GM19328 (cell line): ENCODE data around the gene COG5.
A peak's percentile ranks its signal among the peaks of the same experiment; 100 is the strongest.

Experiments used
- ATAC-seq: cut with Tn5 transposase; IDR thresholded peaks from one replicate; pipeline ENCODE4 v1.9.1; 2021; ENCODE audit warnings: mild to moderate bottlenecking, moderate library complexity; ENCODE audit not compliant: unreplicated experiment

Gene COG5

DNA sequence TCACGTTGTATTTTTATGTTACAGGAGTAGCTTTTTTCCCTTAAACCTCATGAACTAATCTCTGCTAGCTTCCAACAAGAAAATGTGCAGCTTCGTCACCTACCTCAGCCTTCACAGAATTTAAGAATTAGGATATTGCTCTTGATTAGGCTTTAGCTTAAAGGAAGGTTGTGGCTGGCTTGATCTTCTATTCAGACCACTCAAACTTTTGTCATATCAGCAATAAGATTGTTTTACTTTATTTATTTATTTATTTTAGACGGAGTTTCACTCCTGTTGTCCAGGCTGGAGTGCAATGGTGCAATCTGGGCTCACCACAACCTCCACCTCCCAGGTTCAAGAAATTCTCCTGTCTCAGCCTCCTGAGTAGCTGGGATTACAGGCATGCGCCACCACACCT lies 219.4 kb downstream of the COG5 start:
- no peak for ATAC-seq

DNA sequence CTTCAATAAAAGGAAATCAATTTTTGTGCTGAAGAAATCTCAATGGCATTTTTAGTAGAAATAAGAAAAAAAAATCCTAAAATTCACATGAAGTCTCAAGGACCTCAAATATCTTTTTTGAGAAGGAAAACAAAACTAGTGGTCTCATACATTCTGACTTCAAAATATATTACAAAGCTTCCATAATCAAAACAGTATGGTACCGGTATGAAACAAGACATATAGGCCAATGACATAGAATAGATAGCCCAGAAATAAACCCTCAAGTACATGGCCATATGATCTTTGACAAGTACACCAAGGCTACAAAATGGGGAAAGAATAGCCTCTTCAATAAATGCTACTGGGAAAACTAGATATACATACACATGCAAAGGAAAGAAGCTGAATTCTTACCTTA lies 225.6 kb downstream of the COG5 start:
- no peak for ATAC-seq

DNA sequence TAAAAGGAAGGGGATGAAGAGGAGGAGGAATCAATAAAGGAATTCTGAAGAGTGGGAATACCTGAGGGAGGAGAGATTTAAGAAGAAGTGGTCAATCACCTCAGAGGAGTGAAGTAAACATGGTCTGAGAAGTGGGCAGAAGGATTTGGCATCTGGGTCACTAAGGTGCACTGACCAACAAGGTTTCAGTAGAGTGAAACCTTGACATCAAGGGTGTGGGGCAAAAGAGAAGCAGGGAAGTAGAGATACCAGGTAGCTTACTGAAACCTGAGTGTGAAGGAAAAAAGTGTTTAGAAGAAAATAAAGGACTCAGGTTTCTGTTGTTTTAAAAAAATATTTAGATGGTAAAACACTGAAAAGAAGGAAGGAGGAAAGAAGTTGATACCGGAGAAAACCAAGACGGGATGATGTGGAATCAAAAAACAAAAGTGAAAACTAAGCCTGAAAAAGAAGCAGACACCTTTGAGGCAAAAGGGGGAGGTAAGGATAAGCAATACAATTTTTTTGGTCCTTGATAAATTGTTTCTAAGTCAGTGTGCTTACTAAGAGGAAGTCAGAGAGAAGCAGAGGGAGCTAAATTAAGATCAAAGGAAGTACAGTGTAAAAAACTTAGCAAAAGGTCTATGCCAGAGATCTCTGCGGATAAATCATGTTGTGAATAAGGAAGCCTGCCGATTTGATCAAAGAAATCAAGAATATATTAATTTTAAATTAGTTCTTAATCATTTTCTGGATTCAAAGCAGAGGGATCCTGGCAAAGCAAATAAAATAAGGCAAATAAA lies 231.0 kb downstream of the COG5 start:
- peak; percentile 62 for ATAC-seq

DNA sequence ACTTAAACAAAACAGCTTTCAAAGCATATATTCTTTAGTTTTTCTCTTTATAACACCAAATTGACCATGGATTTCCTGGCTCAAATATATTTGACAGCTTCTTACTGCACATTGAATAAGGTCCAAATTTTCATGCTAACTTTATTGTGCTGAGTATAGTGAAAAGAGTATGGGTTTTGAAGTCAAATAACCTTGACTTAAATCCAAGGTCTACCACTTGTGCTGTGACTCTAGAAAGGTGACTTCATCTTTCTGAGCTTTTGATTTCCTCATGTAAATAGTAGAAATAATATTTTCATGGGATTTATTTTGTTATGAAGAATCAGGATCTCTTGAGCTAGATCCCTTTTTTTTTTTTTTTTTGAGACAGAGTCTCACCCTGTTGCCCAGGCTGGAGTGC lies 233.2 kb downstream of the COG5 start:
- ATAC-seq = no peak

DNA sequence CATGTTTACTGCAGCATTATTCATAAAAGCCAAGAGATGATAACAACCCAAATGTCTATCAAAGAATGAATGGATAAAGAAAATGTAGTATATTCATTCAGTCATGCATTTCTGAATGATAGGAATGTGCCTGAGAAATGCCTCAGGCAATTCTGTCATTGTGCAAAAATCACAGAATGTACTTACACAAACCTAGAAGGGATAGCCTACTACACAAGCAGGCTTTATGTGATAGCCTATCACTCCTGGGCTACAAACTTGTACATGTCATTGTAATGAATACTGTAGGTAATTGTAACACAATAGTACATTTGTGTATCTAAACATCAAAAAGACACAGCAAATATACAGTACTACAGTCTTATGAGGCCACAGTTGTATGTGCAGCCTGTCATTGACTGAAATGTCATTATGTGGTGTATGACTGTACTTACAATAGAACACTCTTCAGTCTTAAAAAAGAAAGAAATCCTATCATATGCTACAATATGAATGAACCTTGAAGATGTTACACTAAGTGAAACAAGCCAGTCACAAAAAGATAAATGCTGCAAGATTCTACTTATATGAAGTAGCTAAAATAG lies 235.6 kb downstream of the COG5 start:
- ATAC-seq = no peak

DNA sequence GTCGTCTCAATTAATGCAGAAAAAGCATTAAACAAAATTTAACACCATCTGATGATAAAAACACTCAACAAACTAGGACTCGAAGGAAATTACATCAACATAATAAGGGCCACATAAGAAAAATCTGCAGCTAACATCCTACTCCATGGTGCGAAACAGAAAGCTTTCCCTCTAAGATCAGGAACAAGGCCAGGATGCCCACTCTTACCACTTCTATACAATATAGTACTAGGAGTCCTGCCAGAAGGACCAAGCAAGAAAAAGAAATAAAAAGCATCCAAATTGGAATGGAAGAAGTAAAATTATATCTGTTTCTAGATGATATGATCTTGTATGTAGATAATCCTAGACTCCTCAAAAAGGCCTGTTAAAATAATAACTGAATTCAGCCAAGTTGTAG lies 237.7 kb downstream of the COG5 start:
- no peak for ATAC-seq

DNA sequence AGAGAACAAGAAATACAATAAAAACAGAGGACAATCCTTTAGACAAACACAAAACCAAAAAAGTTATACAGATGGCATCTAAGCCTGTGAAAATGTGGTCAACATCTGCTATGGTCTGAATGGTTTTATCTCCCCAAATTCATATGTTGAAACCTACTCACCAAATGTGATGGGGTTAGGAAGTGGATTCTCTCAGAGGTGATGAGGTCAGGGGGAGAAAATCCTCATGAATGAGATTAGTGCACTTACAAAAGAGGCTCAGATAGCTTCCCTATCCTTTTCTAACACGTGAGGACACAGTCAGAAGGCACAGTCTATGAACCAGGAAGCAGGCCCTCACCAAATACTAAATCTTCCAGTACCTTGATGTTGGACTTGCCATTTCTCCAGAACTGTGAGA lies 241.7 kb downstream of the COG5 start:
- no peak for ATAC-seq

DNA sequence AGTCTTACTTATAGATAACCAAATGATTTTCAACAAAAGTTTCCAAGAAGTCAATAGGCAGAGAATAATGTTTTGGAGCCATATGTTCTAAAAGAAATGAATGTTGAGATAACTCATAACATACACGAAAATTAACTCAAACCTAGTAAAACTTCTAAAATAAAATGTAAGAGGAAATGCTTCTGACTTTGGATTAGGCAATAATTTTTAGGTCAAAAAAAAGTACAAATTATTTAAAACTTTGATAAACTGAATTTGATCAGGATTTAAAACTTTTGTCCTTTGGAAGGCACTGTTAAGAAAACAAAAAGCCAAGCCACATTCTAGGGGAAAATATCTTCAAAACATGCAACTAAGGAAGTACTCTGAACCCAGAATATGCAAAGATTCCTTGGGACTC lies 242.1 kb downstream of the COG5 start:
- no peak for ATAC-seq

DNA sequence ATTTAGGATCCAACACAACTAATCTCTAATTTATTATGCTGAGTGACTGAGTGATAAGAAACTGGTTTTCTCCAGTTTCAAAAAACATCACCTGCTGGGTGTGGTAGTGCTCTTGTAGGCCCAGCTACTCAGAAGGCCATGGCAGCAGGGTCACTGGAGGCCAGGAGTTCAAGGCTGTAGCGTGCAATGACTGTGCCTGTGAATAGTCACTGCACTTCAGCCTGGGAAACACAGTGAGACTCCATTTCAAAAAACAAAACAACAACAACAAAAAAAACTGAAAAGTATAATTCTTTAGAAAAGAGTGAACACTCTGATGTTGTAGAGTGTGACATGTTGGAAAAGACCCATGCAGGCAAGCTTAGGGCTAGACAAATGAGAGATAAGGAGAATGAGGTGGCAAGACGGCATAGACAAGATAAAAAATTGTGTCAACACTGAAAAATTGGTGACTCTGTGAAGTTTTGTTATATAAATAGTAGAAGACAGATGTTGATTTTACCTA lies 243.9 kb downstream of the COG5 start:
- no peak for ATAC-seq

DNA sequence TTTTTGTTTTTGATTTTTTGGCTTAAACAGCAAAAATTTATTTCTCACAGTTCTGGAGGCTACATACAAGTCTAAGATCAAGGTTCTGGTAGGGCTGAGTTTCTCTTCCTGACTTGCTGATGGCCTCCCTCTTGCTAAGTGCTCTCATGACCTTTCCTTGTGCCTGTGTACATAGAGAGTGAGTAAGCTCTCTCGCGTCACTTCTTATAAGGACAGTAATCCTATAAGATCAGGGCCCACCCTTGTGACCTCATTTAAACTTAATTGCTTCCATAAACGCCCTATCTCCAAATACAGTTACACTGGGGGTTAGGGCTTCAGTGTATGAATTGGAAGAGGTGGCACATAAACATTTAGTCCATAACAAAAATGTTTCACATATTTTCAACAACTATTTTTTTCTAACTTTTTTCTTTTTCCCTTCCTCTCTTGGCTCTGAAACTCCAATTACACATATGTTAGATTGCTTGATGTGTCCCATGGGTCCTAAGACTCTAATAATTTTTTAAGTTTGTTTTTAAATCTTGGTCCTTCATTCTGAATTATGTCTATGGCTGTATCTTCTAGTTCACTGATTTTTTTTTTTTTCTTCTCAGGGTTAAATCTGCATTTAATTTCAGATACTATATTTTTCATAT lies 245.1 kb downstream of the COG5 start:
- ATAC-seq = no peak

DNA sequence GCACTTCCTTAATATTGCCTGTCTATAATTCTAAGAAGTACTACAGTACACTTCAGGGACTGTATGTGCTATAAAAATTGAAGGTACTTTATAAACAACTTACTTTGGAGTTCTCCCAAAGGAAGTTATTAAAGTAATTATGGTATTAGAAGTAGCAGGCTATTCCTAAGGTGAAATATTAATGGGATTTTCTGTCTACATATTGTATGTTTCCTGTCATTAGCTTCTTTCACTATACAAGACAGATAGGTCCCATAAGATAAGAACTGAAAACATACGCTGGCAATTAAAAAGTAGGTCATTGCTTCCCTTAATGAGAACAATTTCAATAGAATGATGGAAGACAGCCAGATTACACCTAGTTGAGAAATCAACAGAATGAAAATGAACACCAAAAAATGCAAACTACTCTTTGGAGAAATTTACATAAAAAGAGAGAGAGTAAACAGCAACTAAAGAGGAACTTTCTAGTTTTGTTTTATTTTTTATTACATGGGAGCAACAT lies 248.0 kb downstream of the COG5 start:
- ATAC-seq = no peak

DNA sequence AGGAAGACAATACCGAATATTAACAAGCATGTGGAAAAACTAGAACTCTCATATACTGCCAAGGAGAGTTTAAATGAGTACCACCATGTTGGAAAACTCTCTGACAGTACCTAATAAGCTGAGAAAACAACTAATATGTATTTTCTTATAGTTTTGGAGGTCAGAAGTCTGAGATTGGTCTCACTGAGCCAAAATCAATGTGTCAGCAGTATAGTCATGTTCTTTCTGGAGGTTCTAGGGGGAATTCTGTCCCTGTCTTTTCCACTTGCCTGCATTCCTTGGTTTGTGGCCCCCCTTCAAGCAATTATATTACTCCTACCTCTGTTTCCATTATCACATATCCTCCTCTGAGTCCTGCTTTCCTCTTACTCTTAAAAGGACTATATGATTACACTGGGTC lies 250.4 kb downstream of the COG5 start:
- ATAC-seq = no peak

DNA sequence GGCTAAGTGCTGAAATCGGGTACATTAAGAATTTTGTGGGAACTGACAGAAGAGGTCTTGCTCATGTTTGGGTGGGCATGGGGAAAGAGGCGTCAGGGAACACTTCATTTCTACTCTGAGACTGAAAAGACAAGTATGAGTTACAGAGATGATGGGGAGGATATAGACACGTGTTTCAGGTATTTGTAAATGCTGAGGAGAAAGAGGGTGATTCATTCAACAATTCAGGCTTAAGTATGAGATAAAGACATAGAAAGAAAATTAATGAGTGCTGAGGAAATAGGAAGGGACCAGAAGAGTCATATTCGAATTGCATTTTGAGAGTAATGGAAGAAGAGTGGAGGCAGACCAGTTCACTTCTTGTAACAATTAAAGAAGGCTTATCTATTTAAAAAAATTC lies 251.3 kb downstream of the COG5 start:
- ATAC-seq = no peak

DNA sequence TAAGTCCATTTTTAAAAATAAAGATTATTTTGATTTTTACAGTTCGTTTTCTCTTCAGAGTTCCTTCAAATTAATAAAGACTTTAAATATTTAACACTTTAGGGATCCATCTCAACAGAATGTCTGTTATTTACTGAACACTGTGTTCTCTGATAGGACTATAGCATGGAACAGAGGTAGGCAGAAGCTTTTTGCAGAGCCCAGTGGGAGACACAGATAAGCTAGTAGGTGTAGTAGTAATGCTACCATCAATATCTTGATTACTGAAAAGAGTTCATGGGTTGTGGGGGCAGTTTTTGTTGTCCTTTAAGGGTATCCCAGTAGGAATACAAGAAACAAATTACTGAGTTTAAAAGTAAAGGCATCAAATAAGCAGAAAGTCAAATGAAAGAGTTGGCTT lies 254.4 kb downstream of the COG5 start:
- no peak for ATAC-seq

DNA sequence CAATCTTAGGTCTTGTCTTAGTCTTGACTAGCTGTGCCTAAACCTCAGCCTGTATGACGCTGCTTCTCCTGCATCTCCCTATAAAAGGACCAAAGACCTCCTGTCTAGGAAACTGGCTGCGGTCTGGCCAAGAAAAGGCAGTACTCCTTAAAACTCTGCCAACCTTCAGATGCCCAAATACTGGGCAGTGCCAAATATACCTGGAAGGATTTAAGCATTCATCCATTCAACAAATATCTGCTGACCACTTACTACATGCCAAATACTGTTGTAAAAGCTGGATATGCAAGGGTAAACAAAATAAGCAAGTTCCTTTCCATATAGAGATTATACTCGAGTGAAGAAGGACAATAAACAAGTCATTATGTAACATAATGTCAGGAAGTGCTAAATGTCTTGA lies 259.1 kb downstream of the COG5 start:
- ATAC-seq = no peak

DNA sequence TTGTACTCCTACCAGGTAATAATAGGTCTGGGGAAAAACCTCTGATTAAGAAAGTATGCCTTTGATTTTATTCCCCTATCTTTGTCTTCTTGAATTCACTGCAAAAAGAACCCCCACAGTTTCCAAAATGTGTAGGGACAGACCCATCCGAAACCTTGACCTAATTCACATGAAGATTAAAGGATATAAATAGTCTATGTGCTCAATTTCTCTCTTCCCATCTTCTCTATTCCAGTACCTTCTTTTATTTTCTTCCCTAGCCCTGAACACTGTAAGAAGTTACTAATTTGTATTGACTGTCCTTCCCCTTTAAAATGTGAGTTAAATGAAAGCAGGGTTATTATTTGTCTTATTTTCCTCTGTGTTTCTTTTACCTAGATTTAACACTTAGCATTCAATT lies 259.7 kb downstream of the COG5 start:
- ATAC-seq = no peak

DNA sequence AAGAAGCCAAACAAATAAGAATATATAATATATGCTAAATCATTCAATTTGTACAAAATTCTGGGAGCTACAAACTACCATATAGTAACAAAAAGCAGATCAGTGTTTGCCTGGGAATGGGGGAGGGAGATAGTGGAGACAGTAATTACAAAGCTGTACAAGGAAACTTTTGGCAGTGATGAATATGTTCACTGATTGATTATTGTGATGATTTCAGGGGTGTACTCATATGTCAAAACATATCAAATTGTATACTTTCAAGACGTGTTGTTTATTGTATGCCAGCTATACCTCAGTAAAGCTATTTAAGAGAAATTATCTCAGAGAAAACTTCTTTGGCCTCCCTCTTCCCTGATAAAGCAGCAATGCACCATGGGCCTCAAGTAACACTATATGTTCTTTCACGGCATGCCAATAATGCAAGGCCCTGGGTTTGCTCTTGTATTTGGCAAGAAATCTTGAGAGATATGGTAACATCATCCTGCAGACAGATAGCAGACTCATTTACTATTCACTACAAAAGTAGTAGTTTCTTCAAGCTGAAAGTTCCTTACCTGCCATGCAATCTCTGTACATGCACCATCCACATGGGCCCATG lies 261.4 kb downstream of the COG5 start:
- no peak for ATAC-seq

DNA sequence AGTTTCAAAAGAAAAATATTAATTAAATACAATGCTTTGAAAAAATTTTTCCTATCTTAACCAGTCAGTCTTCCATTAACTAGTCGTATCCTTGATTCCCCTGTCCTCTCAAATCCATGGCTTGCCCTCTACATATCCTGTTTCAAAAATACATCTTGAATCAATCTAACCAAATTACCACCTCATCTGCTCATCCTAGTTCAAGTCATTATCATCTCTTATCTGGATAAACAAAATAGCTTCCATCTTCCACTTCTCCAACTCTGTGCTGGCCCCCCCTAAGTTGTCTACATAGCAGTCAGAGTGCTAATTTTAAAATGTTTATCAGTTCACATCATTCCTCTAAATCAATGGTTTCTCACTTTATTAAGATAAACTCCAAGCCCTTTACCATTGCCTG lies 269.5 kb downstream of the COG5 start:
- no peak for ATAC-seq

DNA sequence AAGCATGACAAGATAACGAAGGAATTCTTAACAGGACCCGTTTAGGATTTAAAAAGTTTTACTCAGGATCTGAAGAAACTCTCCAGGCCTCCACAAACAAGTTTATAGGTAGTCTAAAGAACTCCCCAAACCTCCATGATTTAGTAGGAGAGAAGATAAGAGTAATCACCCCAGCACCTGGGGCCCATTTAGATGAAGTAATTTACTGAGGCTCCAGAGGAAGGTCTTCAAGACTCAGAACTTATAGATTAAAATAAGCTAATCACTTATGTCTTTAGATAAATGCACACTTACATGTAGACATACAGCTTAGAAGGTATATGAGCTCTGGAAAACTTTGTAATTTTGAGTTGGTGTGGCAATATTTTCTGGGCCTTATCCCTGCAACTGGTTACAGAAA lies 271.1 kb downstream of the COG5 start:
- no peak for ATAC-seq

DNA sequence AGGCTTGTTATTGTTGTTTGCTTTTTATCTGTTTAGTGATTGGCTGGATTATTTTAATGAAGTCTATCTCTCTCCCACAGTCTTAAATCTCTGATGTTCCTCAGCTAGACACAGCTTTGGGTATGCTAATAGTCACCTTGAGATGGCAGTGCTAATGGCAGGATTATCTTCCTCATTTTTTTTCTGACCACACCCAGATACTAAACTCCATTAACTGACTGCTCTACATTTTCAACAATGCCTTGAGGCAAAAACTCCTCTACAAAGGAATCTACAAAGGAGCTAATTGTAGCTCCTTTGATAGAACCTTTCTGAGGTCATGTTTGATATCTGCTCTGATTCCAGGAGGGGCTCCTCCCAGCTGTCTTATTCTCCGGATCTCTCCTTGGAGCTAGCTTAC lies 272.3 kb downstream of the COG5 start:
- no peak for ATAC-seq

DNA sequence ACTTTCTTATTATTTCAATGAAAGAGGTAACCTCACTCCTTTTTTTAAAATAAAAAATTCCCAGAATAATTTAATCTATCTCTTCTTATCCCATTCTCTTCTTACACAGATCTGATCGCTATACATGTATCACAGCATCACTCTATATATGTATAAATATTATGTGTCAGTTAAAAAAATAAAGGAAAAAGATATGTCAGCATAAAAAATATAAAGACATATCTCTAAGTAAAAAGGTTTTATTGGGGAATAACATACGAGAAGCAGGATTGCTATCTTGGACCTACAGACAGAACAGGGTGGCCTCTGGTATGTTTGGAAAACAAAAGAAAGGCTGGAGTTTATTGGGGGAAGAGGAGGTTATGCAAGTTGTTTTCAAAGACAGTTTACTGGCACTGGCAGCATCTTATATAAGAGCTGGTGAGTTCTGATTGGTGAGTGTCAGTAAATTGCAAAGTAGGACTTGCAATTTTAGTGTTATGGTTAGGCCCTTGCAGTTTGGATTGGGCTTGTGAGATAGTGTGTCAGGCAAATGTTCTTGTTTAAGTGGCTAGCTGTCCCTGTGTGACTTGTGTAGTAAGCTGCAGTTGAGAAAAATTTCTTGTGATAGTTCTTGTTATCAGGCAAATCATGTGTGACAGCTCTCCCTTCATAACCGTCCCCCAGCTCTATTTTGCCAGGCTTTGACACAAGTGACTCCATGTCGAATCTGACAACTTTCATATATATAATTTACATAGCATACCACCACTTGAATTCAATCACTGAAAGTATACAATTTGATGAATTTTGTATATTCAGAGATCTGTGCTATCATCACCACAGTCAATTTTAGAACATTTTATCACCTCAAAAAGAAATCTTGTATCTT lies 276.7 kb downstream of the COG5 start:
- no peak for ATAC-seq
